Frontal cortex (tissue), 4 donors: Measurements from ENCODE around the gene PSME2. TPM values are rescaled to one million over a fixed set of nuclear protein-coding genes. Genes with fewer than 3 reads are reported as not detected.

Experiments
- DNase-seq, 2 donors: peaks; one replicate each; pipeline ENCODE4 v3.0.0; 2012; ENCODE audit warnings: low spot score in 2 of 2
- FAIRE-seq: peaks from 2 replicates; lab custom pipeline; 2012; peaks lifted over from hg19 to GRCh38; lab: Jason Lieb, UNC
- total RNA-seq: library from RNA; depleted of rRNA; stranded (reverse); fragments of >200 nt; gene quantifications from one replicate; pipeline ENCODE4 v1.2.3, GENCODE V29; 2014
- donor health status: control.
- donor health status: control.
- donor health status: control.

The PSME2 gene
- total RNA-seq, 1 donor from 2014 or later, result 25.7 TPM

GRCh38 chr14:24157331-24157730 is 10.9 kb upstream of the PSME2 start:
- FAIRE-seq, result no peak

GRCh38 chr14:24156840-24157239 is 10.4 kb upstream of the PSME2 start:
- DNase-seq, result no peak
- FAIRE-seq, result no peak

More at GRCh38 chr14:24157331-24157730, 10.9 kb upstream of the PSME2 start:
- DNase-seq, result no peak

GRCh38 chr14:24155100-24155499 is 8.7 kb upstream of the PSME2 start:
- DNase-seq (no peak), FAIRE-seq (no peak)

GRCh38 chr14:24151404-24152080 is 5.1 kb upstream of the PSME2 start:
- no peak for FAIRE-seq
- DNase-seq, result no peak

- DNase-seq (no peak), FAIRE-seq (no peak)
Measured at GRCh38 chr14:24150993-24151392, 4.6 kb upstream of the PSME2 start.

GRCh38 chr14:24150567-24150966 is 4.2 kb upstream of the PSME2 start:
- FAIRE-seq (no peak), DNase-seq (no peak)

- FAIRE-seq (no peak), DNase-seq (no peak)
Measured at GRCh38 chr14:24150061-24150460, 3.7 kb upstream of the PSME2 start.

GRCh38 chr14:24149302-24149969 is 3.0 kb upstream of the PSME2 start:
- FAIRE-seq (no peak), DNase-seq (no peak)

- FAIRE-seq, result no peak
- DNase-seq, result peak in 1 of 2 donors; percentile 38
Measured at GRCh38 chr14:24147761-24148428, 1.5 kb upstream of the PSME2 start.

GRCh38 chr14:24146978-24147760 is 759 bp upstream of the PSME2 start, which contains the start of gene RNF31:
Gene RNF31, plus strand, starts transcription at chr14:24147498. Its CDS starts 201 bp downstream, at chr14:24147699.
- FAIRE-seq (peak; percentile 42), DNase-seq (peak; percentile 97 to 98)

GRCh38 chr14:24145690-24146452 is 539 bp downstream of the PSME2 start:
- DNase-seq (no peak), FAIRE-seq (no peak)

- FAIRE-seq (no peak), DNase-seq (no peak)
Measured at GRCh38 chr14:24145219-24145618, 1.2 kb downstream of the PSME2 start.

- no peak for FAIRE-seq
Measured at GRCh38 chr14:24144451-24144850, 2.0 kb downstream of the PSME2 start.

GRCh38 chr14:24143511-24143910 is 2.9 kb downstream of the PSME2 start:
- FAIRE-seq (no peak), DNase-seq (no peak)

More at GRCh38 chr14:24144451-24144850, 2.0 kb downstream of the PSME2 start:
- DNase-seq, result no peak

GRCh38 chr14:24141097-24141880 is 5.1 kb downstream of the PSME2 start, which contains the start of gene EMC9:
Gene EMC9, minus strand, starts transcription at chr14:24141591. Its CDS starts 287 bp downstream, at chr14:24141304.
- FAIRE-seq, result no peak

GRCh38 chr14:24139272-24139934 is 7.0 kb downstream of the PSME2 start:
- DNase-seq (no peak), FAIRE-seq (no peak)

More at GRCh38 chr14:24141097-24141880, 5.1 kb downstream of the PSME2 start, which contains the start of gene EMC9:
- peak; percentile 98 for DNase-seq

GRCh38 chr14:24138396-24139271 is 7.8 kb downstream of the PSME2 start:
- no peak for FAIRE-seq
- DNase-seq, result no peak
